ENCODE data around the gene LRCH1.

Gene LRCH1

DNA sequence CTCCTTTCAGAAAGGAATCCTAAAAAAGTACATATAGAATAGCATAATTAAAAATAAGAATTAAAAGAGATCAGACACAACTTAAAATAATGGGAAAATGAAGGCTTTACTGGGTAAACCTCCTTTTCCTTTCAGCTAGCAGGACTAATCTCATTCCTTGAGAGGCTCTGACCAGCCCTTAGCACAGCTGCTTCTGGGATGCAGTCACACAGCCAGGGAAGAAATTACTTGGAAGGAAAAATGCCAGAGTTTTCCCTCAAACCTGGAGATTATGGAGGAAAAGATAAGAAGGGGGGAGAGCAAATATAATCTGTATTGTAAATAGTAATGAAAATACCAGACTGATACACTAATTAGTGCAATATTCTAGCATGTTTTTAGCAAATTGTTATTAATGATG, 91.8 kb downstream of the LRCH1 start:
- no peak for TF ChIP-seq EGR1 (IDR thresholded peaks at IDR 0.05)
- TF ChIP-seq FOXM1 (IDR thresholded peaks at IDR 0.05; ENCODE audit: borderline replicate concordance, low read depth), result no peak
- no peak for TF ChIP-seq ZBTB7A (IDR thresholded peaks at IDR 0.05; ENCODE audit: low read depth)
- no peak for TF ChIP-seq TCF12 (IDR thresholded peaks at IDR 0.05; ENCODE audit: low read depth)

DNA sequence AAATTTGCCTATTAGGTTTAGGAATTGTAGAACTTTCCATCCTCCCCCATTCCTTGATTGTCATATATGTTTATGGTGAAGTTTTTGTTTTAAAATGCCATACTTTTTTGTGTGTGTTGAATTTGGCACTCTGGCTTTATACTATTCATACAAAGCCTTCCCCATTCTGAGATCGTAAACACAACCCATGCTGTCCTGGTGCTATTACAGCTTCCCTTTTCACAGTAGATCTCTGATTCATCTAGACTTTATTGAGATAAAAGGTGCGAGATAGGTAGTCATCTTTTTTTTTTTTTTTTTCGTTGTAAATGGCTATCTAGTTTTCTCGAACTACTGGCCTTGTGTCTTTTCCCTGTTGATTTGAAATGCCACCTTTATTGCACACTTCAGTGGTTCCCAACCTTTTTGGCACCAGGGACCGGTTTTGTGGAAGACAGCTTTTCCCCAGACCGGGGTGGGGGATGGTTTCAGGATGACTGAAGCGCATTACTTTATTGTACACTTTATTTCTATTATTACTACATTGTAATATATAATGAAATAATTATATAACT, 94.6 kb downstream of the LRCH1 start:
- TF ChIP-seq CREB1 (IDR thresholded peaks at IDR 0.05; ENCODE audit: low read depth) (no peak), NFIC (IDR thresholded peaks at IDR 0.05) (no peak), FOXM1 (IDR thresholded peaks at IDR 0.05; ENCODE audit: borderline replicate concordance, low read depth) (no peak), ZBTB7A (IDR thresholded peaks at IDR 0.05; ENCODE audit: low read depth) (no peak), MAX (IDR thresholded peaks at IDR 0.05) (no peak), RAD21 (IDR thresholded peaks at IDR 0.05; ENCODE audit: low read depth) (no peak), USF1 (IDR thresholded peaks at IDR 0.05) (no peak), TEAD4 (IDR thresholded peaks at IDR 0.05) (no peak), TCF12 (IDR thresholded peaks at IDR 0.05; ENCODE audit: low read depth) (no peak), REST (IDR thresholded peaks at IDR 0.05; ENCODE audit: low read depth) (no peak)

GRCh38 chr13:46648166-46648607, 95.2 kb downstream of the LRCH1 start:
- peak; percentile 38; the same call in 1 of the 2 replicates for TF ChIP-seq TCF12 (IDR thresholded peaks at IDR 0.05; ENCODE audit: low read depth)
- no peak for TF ChIP-seq REST (IDR thresholded peaks at IDR 0.05; ENCODE audit: low read depth)

DNA sequence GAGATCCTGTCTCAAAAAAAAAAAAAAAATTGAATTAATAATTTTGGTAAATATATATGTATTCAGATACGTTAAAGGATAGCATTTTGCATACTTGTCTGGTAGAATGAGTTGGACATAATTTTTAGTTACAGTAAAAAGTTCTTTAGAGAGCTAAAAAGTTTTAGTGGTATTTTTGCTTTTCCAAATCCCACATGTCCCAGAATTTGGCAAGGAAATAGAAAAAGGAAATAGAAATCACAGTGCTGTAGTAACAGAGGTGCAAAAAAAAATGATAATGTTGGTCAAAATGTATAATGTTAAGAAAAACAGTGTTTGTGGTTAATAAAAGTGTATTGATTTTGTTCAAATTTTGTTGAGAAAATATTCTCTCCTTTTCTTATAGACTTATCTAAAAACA, 96.8 kb downstream of the LRCH1 start:
- no peak for TF ChIP-seq REST (IDR thresholded peaks at IDR 0.05; ENCODE audit: low read depth)
- no peak for TF ChIP-seq YY1 (IDR thresholded peaks at IDR 0.05; ENCODE audit: low read depth)
- TF ChIP-seq CEBPB (IDR thresholded peaks at IDR 0.05), result no peak
- no peak for TF ChIP-seq TAF1 (IDR thresholded peaks at IDR 0.05; ENCODE audit: low read depth)
- TF ChIP-seq EGR1 (IDR thresholded peaks at IDR 0.05), result no peak
- TF ChIP-seq CREB1 (IDR thresholded peaks at IDR 0.05; ENCODE audit: low read depth), result no peak
- no peak for TF ChIP-seq RAD21 (IDR thresholded peaks at IDR 0.05; ENCODE audit: low read depth)
- no peak for TF ChIP-seq EP300 (IDR thresholded peaks at IDR 0.05; ENCODE audit: borderline replicate concordance)
- no peak for TF ChIP-seq FOXM1 (IDR thresholded peaks at IDR 0.05; ENCODE audit: borderline replicate concordance, low read depth)
- TF ChIP-seq TCF12 (IDR thresholded peaks at IDR 0.05; ENCODE audit: low read depth), result no peak
- no peak for TF ChIP-seq NFIC (IDR thresholded peaks at IDR 0.05)

DNA sequence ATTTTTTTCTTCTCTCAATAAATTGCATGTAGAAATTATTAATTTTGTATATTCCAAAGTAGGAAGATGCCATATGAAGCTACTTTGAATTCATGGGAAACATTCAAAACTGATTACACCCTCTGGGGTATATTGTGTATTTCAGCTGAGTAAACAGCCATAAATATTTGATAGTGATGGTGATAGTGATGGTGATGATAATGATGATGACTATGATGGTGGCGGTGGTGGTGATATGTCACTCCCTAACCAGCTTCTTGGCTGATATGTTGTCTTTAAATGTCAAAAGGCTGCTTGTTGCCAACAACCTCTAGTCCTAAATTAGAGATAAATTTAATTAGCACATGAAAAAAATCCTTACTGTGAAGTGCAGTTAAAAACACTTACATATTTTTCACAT, 102.0 kb downstream of the LRCH1 start:
- TF ChIP-seq TEAD4 (IDR thresholded peaks at IDR 0.05) (no peak), YY1 (IDR thresholded peaks at IDR 0.05; ENCODE audit: low read depth) (no peak), ZBTB7A (IDR thresholded peaks at IDR 0.05; ENCODE audit: low read depth) (no peak), TAF1 (IDR thresholded peaks at IDR 0.05; ENCODE audit: low read depth) (no peak), REST (IDR thresholded peaks at IDR 0.05; ENCODE audit: low read depth) (no peak), CREB1 (IDR thresholded peaks at IDR 0.05; ENCODE audit: low read depth) (no peak), TCF12 (IDR thresholded peaks at IDR 0.05; ENCODE audit: low read depth) (no peak), MAX (IDR thresholded peaks at IDR 0.05) (no peak), EGR1 (IDR thresholded peaks at IDR 0.05) (no peak), NFIC (IDR thresholded peaks at IDR 0.05) (no peak), FOXM1 (IDR thresholded peaks at IDR 0.05; ENCODE audit: borderline replicate concordance, low read depth) (no peak), RAD21 (IDR thresholded peaks at IDR 0.05; ENCODE audit: low read depth) (no peak), CEBPB (IDR thresholded peaks at IDR 0.05) (no peak), EP300 (IDR thresholded peaks at IDR 0.05; ENCODE audit: borderline replicate concordance) (no peak)
